GM18507 (cell line): ENCODE results near the gene PPP2R5E.

Experiments used
- DNase-seq: peaks from one replicate; pipeline ENCODE4 v3.0.0; 2011; ENCODE audit warnings: low read depth; ENCODE audit not compliant: insufficient read length; ENCODE audit errors: extremely low spot score
- FAIRE-seq: peaks from 2 replicates; lab custom pipeline; 2011; peaks lifted over from hg19 to GRCh38; lab: Jason Lieb, UNC

Gene PPP2R5E

GRCh38 chr14:63477556-63477955, 65.6 kb downstream of the PPP2R5E start:
- DNase-seq: no peak
- FAIRE-seq: no peak

- FAIRE-seq: no peak
- no peak for DNase-seq
These were observed 67.4 kb downstream of the PPP2R5E start for GRCh38 chr14:63475761-63476160.

DNA sequence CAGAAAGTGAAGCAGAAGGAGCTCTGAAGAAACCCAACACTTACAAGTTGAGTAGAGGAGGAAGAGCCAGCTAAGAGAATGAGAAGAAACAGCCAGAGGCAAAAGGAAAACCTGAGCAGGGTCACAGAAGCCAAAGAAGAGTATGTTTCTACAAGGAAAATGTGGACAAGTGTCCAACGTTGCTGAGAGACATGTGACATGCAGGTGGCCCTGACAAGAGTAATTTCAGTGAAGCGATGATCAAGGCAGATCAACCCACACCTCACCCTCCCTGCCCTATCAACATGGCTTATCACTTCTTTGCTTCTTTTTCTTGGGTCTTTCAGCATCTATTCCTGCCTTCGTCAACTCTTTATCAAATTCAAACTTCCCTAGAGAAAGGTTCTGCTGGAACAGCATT, 68.3 kb downstream of the PPP2R5E start:
- FAIRE-seq (peak; percentile 33), DNase-seq (no peak)

GRCh38 chr14:63474111-63474510, 69.1 kb downstream of the PPP2R5E start:
- no peak for DNase-seq
- no peak for FAIRE-seq

GRCh38 chr14:63472986-63473788, 70.0 kb downstream of the PPP2R5E start:
- DNase-seq (no peak), FAIRE-seq (no peak)

- peak; percentile 72 for FAIRE-seq
These were observed 72.0 kb downstream of the PPP2R5E start for GRCh38 chr14:63470962-63471793.

GRCh38 chr14:63468294-63468693, 74.9 kb downstream of the PPP2R5E start:
- FAIRE-seq (no peak), DNase-seq (no peak)

More at GRCh38 chr14:63470962-63471793, 72.0 kb downstream of the PPP2R5E start:
- peak; percentile 45 for DNase-seq

GRCh38 chr14:63467440-63468072, 75.6 kb downstream of the PPP2R5E start:
- FAIRE-seq (no peak), DNase-seq (no peak)

GRCh38 chr14:63465347-63465746, 77.8 kb downstream of the PPP2R5E start:
- FAIRE-seq: no peak
- DNase-seq: no peak

GRCh38 chr14:63460680-63461369, 82.4 kb downstream of the PPP2R5E start:
- FAIRE-seq (no peak), DNase-seq (no peak)

- DNase-seq (no peak), FAIRE-seq (no peak)
These were observed 83.4 kb downstream of the PPP2R5E start for GRCh38 chr14:63459738-63460137.

DNA sequence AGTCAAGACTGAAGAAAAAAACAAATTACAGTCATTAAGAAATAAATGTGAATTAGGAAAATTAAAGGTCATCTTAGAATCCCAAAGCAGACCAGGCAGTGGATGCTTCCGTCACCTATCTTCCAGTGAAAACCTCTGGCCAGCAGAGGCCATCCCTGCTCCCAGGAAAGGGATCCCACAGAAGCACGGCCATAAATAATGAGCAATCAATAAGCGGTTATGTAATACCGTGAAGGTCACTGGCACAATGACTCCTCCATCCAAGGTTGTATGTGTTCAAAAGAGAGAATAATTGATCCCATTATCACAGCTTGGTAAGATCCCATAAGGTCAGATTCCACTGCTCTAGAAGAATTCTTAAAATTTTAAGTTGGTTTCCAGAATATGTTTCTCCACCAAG, 85.7 kb downstream of the PPP2R5E start:
- DNase-seq: no peak
- no peak for FAIRE-seq

GRCh38 chr14:63454863-63455622, 88.1 kb downstream of the PPP2R5E start:
- DNase-seq: no peak
- peak; percentile 47 for FAIRE-seq

GRCh38 chr14:63454436-63454835, 88.7 kb downstream of the PPP2R5E start:
- DNase-seq: no peak
- FAIRE-seq: no peak

DNA sequence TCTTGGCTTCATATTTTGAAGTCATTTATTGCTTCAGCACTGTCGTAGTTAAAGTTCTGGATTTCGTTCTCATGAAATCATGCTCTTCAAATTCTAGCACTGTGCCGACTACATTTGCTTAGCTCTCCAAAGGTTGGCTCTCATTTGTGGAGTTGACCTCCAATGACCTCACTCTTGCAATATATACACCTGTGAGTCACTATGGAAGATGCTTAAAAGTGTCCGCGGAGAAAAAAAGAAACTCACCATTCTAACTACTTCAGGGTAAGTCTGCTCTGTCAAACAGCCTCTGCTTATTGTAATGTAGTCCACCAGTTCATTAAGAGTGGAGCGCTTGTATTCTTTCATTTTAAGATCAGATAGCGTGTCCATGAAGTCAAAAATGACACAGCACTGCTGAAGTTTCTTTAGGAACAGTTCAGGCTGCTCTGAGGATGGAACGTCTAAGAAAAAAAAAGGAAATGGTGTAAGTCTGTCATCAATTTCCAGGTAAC, 89.7 kb downstream of the PPP2R5E start:
- FAIRE-seq (no peak), DNase-seq (no peak)

GRCh38 chr14:63452796-63453195, 90.4 kb downstream of the PPP2R5E start:
- DNase-seq (no peak), FAIRE-seq (no peak)

DNA sequence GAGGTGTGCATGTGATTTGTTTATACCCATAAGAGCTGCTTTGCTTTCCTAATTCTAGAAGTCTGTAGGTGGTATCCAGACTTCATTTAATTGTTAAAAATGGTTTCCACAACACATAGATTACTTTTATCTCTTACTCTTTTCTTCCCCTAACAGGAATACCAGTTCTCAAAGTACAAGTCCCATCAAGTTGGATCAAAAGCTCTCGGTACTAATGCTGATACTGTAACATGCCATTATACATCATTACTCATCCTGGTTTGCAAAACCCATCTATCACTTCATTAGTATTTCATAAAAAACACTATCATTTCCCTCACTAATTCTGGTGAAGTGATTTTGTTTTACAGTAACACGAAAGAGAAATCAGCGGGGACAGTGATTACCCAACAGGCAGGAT, 94.3 kb downstream of the PPP2R5E start:
- FAIRE-seq: no peak
- DNase-seq: no peak

- DNase-seq: no peak
- FAIRE-seq: no peak
These were observed 98.6 kb downstream of the PPP2R5E start for GRCh38 chr14:63444588-63444987.

- DNase-seq (no peak), FAIRE-seq (no peak)
These were observed 99.2 kb downstream of the PPP2R5E start for GRCh38 chr14:63443988-63444387.
